GM18511 (cell line): ENCODE measurements around the gene PIEZO2.

Source experiments
- ATAC-seq: cut with Tn5 transposase; IDR thresholded peaks from one replicate; pipeline ENCODE4 v1.9.1; 2021; ENCODE audit warnings: mild to moderate bottlenecking, moderate library complexity; ENCODE audit not compliant: unreplicated experiment

Gene PIEZO2

GRCh38 chr18:10798727-10799550, 350.4 kb downstream of the PIEZO2 start:
- no peak for ATAC-seq

DNA sequence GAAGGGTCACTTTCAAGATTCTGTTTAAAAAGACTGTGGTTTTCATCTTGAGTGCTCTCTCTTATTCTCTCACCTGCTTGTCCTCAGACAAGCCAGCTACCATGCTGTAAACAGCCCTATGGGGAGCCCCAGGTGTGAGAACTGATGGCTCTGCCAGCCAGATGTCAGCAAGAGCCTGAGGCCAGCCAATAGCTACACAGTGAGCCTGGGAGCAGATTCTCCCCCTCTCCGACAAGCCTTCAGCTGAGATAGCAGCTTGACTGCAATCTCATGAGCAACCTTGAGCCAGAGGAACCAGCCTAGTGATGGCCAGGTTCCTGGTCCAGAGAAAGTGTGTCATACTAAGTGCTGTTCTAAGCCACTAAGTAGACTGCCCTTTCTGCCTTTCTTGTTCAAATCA, 351.5 kb downstream of the PIEZO2 start:
- ATAC-seq = no peak

DNA sequence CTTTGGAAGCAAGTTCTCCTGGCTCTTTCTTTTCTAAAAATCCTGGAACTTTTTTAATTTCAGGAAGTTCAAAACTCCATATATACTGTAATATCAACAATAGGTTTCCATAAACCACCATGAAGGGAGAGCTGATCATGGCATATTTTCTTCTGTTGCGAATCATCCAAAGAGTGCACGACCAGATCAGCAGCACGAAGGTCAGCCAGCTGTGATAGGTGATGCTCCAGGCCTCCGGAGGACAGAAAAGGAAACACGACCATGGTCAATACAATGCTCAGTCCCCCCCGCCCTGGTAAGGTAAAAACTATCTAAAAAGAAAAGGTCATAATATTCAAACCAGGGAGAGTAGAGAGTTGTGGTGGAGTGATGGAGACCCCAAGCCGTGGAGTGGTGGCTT, 354.6 kb downstream of the PIEZO2 start:
- no peak for ATAC-seq

DNA sequence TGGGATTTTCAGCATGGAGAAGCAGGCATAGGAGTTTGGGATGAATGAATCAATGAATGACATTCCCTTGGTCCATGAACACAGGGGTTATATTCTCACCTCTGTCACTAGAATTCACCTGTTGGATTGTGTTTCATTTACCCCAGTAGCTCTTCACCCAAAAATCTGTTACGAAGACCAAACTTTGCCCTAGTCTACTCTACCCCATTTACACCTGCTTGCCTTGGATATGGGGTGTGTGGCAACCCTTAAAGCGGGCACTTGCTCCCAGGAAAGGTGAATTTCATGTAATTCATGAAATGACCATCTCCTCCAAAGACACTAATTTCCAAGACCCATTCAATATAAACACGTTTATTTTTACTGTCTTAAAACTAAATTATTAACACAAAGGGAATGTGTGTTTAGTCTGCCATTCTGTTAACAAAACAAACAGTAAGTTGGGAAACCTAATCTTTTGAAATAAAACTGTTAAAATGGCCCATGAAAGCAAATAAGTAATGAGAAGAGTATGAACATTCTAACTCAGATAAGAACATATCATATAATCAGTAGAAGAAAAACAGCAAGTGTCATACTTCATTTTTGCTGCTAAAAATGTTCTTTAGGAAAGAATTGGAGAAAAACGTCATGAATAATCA, 355.5 kb downstream of the PIEZO2 start:
- ATAC-seq = no peak

DNA sequence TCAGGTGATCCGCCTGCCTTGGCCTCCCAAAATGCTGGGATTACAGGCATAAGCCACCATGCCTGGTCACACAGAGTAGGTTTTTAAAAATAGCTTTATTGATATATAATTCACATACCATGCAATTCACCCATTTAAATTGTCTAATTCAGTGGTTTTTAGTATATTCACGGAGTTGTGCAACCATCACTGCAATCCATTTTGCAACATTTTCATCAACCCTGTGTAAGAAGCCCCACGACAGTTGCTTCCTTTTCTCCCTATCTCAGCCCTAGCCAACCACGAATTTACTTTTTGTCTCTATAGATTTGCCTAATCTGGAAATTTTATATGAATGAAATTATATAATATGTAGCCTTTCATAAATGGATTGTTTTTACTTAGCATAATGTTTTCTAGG, 357.2 kb downstream of the PIEZO2 start:
- ATAC-seq = no peak

DNA sequence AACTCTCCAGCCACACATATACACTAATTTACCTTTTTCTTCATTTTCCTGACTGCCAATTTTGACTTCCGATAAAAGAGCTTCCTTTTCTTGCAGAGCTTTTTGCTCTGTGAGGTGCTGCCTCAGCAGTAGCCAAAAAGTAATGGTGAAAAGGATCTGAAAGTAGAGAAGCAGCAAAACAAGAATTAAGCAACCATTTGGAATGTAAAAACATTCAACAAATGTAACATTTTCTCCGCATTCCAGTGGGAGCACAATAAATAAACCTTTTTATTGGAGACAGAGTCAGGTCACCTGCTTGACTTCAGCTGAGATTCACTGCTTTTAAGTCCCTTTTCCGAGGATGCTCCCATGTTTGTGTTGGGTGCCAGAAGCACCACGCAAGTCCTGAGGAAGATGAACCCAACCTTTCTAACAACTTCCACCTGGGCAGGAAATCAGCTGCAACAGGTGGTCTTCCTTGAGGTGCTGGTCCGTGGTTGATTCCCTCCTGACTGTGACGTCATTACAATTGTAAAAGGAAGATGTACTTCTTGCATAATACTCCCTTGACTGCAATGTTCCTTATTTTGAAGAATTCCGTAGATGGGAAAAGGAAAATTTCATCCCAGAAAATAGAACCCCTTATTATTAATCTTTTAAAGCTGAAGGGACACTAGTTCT, 358.1 kb downstream of the PIEZO2 start:
- ATAC-seq = no peak

GRCh38 chr18:10789180-10789579, 360.2 kb downstream of the PIEZO2 start:
- ATAC-seq = no peak

DNA sequence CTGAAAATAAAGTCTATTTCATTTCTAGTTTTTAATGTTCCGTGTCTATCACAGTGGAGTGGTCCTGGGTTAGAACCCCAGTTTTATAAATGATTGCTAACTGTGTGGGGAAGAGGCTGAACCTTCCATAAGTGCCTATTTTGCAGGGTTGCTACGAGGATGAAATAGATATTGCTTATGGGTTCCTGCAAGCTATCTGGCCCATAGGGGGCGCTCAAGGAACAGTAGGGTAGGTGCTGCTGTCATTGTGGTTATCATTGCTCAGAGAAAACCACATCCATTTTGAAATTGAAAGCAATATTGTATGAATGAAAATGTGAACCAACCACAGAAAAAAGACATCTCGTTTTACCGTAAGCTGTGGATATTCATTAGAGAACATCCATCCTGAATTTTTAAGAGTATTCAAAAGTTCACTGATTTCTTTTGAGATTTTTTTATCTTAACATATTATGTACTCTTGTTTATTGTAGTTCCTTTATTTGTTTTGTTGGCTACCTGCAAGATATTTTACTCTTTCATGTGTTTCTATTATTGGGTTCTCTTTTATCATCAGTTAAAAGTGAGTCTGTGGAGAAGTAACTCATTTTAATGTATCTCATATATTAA, 362.0 kb downstream of the PIEZO2 start:
- peak; percentile 97 for ATAC-seq

DNA sequence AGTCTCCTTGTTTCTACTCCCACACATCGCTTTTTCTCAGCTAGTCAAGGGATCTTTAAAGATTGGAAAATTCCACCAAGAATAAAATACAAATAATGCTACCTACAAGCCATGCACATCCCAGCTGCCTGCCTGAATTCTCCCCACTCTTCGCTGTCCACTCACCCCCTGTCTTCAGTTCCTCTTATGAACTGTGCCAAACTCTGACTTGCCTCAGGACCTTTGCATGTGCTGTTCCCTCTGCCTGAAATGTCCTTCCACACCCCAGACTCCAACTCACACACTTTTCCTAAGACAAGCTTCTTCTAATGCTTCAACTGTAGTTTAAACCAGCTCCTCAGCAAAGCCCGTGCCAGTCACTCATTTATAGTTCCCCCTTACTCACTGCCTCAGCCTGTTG, 363.6 kb downstream of the PIEZO2 start:
- ATAC-seq = no peak

DNA sequence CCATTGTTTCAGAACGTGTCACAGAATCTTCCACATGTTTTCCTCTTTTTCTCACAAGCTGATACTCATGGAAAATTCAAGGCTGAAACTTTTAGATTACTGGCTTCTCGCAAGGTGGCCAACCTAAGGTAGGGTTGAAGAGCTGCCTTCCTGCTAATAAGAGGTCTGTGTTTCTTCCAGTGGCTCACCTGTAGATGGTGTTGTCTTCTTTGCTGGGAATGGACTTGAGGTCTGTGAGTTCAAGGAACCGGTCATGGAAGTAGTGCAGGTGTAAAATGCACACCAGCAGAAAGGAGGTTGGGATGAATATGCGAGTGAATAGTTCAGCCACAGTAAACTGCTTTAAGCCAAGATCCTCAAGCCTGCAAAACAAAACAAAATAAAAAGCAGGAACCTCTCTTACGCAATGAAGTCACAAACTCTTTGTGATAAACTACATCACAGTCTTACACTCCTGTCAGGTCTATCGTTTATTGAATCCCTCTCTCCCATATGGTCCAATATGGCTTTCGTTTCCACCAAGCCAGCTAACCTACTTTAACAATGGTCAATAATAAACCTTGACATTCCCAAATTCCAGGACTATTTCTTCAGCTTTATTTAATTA, 364.7 kb downstream of the PIEZO2 start:
- no peak for ATAC-seq

- no peak for ATAC-seq
These were observed 365.4 kb downstream of the PIEZO2 start for GRCh38 chr18:10783941-10784340.

DNA sequence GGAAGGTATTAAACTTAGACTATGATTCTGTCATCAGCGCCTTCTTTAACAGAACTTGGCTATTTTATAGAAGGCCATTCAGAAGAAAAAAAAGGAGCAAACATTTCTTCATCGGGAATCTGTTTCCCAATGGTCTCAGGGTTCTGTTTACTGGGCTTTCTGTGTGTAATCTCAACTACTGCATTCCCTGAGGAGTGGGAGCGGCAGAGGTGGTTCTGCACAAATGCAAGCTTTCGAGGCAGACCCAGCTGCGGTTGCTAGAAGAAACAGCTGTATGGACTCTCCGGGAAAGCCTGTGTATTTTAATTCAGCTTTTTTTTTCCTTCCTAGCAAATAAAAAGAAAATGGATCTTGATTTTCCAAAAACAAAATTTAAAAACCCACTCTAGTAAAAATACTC, 372.9 kb downstream of the PIEZO2 start:
- ATAC-seq = no peak

DNA sequence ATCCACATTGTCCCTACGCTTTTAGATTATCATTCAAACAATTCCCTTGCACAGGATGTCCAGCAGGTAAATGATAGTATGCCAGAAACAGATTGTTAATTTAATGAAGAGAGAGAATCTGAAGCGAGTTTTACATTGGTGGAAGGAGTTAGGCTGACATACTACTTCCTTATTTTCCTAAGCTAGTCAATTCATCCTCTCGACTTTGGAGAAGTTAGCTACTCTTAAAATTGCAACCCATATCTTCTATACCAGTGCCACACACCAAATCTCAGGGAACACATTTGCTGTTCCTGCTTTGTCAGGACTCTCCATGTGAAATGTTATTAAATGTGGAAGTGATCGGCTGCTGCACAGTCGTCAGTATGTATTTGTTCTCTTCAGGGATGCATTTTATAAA, 374.3 kb downstream of the PIEZO2 start:
- ATAC-seq = no peak

GRCh38 chr18:10771053-10771709, 378.2 kb downstream of the PIEZO2 start:
- ATAC-seq = no peak

DNA sequence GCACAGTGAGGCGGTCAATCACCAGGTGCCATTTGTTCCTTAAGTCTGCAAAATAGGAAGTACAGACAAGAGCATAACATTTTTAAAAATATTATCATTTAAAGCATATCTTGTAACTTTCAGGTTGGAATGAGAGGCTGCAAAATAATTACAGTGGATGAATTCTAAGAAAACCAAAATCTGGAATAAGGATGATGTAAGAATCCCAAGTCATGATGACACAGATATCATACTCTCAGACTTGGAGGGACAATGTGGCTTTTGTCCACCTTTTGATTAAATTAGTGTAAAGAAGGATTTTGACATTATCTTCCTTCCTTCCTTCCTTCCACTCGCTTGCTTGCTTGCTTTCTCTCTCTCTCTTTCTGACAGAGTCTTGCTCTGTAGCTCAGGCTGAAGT, 379.1 kb downstream of the PIEZO2 start:
- ATAC-seq = no peak

DNA sequence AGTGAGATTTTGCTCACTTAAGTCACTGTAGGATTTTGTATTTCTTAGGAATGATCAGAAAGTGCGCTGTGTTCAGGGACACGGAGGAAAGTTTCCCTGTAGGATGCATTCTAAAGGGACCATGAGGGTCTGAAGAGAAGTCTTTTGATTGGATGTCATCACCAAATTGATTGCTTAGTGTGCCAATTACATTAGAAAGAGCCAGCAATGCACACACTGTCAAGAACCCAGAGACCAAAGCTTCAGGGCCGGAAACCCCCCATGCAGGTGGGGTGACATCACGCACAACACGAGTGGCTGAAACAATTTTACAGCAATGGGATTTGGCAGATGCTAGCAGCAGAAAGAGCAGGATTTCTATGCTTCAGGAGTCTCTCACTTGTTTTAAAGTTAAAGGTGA, 381.1 kb downstream of the PIEZO2 start:
- ATAC-seq = no peak

DNA sequence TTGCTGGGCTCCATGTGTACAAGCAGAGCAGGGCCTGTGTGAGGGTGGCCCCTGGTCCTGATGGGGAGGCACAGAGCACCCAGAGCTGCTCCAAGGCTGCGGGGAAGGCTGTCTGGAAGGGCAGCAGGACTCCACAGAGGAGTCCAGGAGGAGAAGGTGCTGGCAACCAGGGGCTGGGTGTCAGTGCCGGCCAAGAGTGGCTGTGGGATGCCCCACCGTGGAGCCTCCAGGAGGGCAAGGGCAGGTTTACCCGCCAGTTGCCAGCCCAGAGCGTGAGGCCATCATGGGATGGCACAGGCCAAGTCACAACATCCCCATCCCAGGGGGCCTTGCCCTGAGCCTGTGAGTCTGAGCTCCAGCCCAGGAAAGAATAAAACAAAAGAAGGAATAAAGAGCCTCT, 381.7 kb downstream of the PIEZO2 start:
- ATAC-seq = no peak

DNA sequence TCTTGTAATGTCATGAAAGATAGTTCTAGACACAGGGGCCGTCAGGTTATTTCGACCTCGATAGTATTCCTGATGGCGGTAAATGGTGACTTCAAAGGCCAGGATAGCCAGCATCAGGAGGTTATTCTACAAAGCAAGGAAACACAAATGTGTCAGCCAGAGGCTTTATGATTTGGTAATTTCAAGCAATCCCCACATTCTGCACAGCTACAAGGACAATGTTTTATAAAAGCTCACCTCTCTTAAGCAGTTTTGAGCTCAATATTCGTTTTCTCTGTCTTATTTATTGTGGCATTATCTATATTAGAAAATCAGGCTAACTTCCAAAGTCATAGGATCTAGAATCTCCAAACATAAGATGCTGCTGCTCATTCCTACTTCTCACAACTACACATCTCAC, 388.4 kb downstream of the PIEZO2 start:
- no peak for ATAC-seq

DNA sequence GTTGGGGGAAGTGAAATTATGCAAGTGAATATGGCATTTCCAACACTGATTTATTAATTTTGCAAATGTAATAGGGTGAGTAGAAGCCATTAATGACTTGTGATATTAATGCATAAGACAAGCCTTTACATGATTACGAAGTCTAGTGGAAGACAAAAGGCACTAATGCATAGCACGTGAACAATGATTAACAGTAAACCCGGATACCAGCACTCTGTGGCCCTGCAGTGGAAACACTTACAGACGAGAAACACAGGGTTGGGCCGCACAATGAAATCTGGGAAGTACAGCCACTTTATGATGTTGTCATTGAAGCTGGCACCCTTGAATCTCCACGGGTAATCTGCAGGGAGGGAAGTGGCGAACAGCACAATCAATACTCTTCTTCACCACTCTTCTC, 390.1 kb downstream of the PIEZO2 start:
- ATAC-seq = no peak

DNA sequence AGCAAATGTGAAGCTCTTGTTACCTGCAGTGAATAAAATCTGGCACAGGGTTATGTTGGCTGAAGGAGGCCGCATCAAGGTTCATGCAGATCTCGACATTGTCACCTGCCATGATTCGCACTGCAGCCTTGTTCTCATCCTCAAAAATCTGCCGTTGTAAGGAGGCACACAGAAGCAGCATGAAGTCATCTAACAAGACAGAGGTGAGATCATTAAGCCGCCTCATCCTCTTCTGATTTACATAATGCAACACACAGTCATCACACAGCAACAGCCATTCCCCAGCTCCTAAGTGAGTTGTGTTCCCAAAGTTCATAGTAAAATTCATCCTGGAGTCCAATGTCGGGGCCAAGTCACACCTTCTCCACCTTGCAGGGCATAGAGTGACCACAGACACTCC, 391.4 kb downstream of the PIEZO2 start:
- ATAC-seq = no peak

DNA sequence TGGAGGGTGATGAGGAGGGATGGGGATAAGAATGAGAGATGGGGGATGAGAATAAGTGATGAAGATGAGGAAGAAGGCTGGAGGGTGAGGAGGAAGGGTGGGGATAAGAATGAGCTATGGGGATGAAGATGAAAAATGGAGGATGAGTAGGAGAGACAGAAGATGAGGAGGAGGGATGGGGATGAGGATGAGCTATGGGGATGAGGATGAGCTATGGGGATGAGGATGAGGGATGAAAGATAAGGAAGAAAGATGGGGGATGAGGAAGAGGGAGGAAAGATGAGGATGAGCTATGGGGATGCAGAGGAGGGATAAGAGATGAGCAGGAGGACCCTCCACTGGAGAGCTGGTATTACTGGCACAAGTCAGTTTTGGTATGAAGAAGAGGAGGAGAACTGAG, 392.0 kb downstream of the PIEZO2 start:
- ATAC-seq = no peak
